Fibroblast of the aortic adventitia (primary cell): ENCODE data around the gene NCLN. TPM values are rescaled to one million over a fixed set of nuclear protein-coding genes. Genes with fewer than 3 reads are reported as not detected.
"Not testable (repeated sequence)": the region's sequence is repeated elsewhere in the genome, so short reads cannot be mapped to it uniquely, and the experiment has no call there.

Experiments
- DNase-seq: peaks from one replicate; pipeline ENCODE4 v3.0.0-alpha.2; 2010; ENCODE audit warnings: low read depth
- H3K4me3 ChIP-seq: 2 replicates; pipeline ENCODE4 v1.5.1; 2011; ENCODE audit warnings: low read depth, mild to moderate bottlenecking, control low read depth, low read length, moderate library complexity
- total RNA-seq: library from RNA; depleted of rRNA; stranded (reverse); fragments of >200 nt; gene quantifications from 2 replicates; pipeline ENCODE4 v1.2.3, GENCODE V29; 2012; ENCODE audit warnings: low replicate concordance
- TF ChIP-seq, protein P1 (sequence below): IDR thresholded peaks from 2 replicates; pipeline ENCODE4 v1.5.1; 2011; ENCODE audit warnings: mild to moderate bottlenecking, low read length, control low read depth, inconsistent platforms; ENCODE audit not compliant: insufficient read depth

NCLN gene
- total RNA-seq, 1 donor = 38.3 TPM

DNA sequence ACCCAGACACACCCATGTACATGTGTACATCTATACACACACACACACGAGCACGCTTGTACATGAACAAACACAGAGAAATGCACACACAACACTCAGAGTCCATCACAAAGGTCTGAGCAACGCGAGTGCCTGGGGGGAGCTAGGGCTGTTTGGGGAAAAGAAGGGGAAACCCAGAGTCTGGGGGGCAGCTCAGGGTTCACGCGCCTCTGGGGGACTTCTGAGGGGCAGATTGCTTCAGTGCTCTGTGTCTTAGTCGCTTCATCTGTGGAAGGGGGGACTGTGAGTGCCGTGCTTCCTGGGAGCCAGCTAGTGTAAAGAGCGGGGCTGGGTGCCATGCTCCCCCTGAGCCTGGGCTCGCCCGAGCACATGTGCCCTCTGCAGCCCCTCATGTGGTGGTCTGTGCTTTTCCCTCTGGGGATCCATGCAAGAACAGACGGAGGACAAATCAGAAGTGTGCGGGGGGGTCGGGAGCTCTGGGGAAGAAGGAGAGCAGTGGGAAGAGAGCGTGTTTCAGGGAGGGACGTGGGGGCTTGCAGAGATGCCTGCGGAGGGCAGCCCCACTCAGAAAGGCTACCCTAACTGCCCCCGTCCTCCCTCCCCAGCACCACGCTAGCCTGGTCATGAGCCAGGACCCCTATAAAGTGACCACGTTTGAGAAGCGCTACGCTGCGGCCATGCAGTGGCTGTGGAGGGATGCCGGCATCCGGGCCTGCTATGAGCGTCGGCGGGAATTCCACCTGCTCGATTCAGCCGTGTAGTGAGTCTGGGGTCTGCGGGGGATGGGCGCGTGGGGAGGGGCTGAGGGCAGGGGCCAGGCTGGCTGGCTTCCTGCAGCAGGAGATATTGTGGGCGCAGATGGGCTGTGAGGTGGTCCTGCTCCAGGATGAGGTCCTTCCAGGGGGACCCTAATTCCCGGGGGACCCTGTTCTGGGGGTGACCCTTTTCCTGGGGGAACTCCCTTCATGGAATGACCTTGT, 35.9 kb upstream of the NCLN start:
- no peak for DNase-seq
- no peak overlapping the region for H3K4me3 ChIP-seq
- TF ChIP-seq, protein P1, sequence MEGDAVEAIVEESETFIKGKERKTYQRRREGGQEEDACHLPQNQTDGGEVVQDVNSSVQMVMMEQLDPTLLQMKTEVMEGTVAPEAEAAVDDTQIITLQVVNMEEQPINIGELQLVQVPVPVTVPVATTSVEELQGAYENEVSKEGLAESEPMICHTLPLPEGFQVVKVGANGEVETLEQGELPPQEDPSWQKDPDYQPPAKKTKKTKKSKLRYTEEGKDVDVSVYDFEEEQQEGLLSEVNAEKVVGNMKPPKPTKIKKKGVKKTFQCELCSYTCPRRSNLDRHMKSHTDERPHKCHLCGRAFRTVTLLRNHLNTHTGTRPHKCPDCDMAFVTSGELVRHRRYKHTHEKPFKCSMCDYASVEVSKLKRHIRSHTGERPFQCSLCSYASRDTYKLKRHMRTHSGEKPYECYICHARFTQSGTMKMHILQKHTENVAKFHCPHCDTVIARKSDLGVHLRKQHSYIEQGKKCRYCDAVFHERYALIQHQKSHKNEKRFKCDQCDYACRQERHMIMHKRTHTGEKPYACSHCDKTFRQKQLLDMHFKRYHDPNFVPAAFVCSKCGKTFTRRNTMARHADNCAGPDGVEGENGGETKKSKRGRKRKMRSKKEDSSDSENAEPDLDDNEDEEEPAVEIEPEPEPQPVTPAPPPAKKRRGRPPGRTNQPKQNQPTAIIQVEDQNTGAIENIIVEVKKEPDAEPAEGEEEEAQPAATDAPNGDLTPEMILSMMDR = no peak

DNA sequence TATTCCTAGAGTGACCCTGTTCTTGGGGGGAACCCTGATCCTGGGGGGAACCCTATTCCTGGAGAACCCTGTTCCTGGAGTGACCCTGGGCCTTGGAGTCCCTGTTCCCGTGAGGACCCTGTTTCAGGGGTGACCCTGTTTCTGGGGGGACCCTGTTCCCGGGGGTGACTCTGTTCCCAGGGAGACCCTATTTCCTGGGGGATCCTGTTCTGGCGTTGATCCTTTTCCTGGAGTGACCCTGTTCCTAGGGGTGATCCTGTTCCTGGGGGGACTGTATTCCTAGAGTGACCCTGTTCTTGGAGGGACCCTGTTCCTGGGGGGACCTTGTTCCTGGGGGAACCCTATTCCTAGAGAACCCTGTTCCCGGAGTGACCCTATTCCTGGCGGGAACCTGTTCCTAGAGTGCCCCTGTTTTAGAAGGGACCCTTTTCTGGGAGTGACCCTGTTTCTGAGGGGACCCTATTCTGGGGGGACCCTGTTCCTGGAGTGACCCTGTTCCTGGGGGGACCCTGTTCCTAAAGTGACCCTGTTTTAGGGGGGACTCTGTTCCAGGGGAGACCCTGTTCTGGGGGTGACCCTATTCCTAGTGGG, 34.9 kb upstream of the NCLN start:
- TF ChIP-seq, protein P1 = no peak
- DNase-seq = no peak
- no peak overlapping the region for H3K4me3 ChIP-seq

DNA sequence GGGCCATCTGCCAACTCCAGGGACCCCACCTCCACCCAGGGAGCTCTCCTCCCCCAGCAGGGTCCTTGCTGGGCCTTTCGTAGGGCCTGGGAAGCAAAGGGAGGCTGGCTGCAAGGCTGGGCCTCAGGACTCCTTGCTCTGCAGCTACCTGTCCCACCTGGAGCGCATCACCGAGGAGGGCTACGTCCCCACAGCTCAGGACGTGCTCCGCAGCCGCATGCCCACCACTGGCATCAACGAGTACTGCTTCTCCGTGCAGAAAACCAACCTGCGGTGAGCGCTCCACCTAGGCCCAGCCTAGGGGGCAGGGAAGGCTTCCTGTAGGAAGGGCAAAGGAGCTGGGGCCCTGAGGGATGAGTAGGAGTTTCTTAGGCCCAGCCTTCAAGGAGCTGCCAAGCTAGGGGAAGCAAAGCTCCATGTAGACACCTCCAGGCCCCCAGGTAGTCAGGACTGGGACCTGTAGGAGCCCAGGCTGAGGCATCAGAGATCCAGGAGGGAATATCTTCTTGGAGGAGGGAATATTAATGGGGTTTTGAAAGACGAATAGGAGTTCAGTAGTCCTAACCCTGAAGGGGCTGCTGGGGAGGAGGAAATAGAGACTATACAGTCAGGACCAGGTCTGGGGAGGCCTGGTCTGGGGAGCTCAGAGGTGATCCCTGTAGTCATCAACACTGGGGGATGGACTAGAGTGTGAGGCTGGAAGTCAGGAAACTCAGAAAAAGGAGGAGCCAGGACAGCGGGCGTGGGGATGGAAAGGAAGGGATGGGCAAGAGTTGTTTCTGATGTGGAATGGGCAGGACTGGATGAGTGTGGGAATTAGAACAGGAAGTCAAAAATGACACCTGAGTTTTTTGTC, 33.9 kb upstream of the NCLN start:
- no peak for DNase-seq
- no peak overlapping the region for H3K4me3 ChIP-seq
- TF ChIP-seq, protein P1 = no peak

DNA sequence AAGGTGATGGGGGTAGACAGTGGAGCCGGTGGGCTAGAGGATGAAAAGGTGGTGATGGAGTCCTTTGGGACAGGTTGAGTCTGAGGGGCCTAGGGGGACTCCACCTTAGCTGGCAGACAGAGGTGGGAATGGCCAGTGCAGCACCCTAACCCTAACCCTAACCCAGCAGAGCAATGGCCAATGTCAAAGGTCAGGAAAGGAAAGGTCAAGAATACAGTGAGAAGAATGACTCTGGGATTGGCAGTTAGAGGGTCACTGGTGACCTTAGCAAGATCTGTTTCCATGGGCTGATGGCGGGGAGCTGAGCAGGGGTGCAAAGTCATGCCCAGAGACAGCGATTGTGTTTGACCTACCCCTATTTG, 33.3 kb upstream of the NCLN start:
- no peak for DNase-seq
- no peak overlapping the region for H3K4me3 ChIP-seq
- TF ChIP-seq, protein P1 = no peak

DNA sequence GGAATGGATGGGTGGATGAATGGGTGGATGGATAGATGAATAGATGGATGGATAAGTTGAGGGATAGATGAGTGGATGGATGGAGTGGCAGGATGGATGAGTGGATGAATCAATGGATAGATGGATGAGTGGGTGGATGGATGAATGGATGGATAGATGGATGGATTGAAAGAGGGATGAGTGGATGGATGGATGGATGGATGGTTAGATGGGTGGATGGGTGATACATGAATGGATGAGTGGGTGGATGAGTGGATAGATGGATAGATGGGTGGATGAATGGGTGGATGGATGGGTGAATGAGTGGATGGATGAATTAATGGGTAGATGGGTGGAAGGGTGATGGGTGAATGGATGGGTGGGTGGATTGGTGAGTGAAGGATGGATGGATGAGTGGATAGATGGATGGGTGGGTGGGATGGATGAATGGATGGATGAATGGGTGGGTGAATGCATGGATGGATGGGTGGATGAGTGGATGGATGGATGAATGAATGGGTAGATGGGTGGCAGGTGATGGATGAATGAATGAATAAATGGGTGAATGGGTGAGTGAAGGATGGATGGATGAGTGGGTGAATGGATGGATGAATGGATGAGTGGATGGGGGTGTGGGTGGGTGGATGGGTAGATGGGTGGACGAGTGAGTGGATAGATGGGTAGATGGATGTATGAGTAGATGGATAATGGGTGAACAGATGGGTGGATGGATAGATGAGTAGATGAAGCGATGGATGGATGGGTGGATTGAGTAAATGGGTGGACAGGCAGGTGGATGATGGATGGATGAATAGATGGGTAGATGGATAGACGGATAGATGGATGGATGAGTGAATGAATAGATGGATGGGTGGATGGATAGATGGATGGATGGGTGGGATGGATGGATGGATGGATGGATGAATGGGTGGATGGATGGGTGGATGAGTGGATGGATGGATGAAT, 32.2 kb upstream of the NCLN start:
- DNase-seq = no peak
- TF ChIP-seq, protein P1 = no peak
- no peak overlapping the region for H3K4me3 ChIP-seq

DNA sequence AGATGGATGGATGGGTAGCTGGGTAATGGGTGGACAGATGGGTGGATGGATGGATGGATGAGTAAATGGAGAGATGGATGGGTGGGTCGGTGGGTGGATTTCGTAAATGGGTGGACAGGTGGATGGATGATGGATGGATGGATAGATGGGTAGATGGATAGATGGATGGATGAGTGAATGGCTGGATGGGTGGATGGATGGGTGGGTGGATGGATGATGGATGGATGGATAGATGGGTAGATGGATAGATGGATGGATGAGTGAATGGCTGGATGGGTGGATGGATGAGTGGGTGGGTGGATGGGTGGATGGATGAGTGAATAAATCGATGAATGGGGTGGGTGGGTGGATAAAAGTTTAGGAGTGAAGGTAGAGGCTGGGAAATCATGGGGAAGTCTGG, 31.3 kb upstream of the NCLN start:
- DNase-seq = not testable (repeated sequence)

More for the DNA sequence above, 31.3 kb upstream of the NCLN start:
- H3K4me3 ChIP-seq = not testable (repeated sequence)
